ENCODE results near the gene CUX1. TPM values are rescaled to one million over a fixed set of nuclear protein-coding genes. Genes with fewer than 3 reads are reported as not detected.

The CUX1 gene
- total RNA-seq, 1 donor from 2014 or later: 101 TPM

- no peaks in the 10 kb centered on the region for H3K9me3 ChIP-seq
- peaks cover 0 to 8% of the 10 kb centered on the region in 2 donors for H3K4me1 ChIP-seq
- intact Hi-C loops (cut with DNase I): no loop called here
- H3K27ac ChIP-seq: no peak overlapping the region
- H3K4me3 ChIP-seq: no peak overlapping the region
- no peak for DNase-seq (ENCODE audit: low spot score in 2 of 2)
- TF ChIP-seq, protein P1, sequence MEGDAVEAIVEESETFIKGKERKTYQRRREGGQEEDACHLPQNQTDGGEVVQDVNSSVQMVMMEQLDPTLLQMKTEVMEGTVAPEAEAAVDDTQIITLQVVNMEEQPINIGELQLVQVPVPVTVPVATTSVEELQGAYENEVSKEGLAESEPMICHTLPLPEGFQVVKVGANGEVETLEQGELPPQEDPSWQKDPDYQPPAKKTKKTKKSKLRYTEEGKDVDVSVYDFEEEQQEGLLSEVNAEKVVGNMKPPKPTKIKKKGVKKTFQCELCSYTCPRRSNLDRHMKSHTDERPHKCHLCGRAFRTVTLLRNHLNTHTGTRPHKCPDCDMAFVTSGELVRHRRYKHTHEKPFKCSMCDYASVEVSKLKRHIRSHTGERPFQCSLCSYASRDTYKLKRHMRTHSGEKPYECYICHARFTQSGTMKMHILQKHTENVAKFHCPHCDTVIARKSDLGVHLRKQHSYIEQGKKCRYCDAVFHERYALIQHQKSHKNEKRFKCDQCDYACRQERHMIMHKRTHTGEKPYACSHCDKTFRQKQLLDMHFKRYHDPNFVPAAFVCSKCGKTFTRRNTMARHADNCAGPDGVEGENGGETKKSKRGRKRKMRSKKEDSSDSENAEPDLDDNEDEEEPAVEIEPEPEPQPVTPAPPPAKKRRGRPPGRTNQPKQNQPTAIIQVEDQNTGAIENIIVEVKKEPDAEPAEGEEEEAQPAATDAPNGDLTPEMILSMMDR (IDR thresholded peaks at IDR 0.05): no peak
- no peaks in the 10 kb centered on the region for H3K36me3 ChIP-seq
- no peaks in the 10 kb centered on the region for H3K27me3 ChIP-seq
Measured at GRCh38 chr7:101996876-101997275, 179.4 kb downstream of the CUX1 start.

DNA sequence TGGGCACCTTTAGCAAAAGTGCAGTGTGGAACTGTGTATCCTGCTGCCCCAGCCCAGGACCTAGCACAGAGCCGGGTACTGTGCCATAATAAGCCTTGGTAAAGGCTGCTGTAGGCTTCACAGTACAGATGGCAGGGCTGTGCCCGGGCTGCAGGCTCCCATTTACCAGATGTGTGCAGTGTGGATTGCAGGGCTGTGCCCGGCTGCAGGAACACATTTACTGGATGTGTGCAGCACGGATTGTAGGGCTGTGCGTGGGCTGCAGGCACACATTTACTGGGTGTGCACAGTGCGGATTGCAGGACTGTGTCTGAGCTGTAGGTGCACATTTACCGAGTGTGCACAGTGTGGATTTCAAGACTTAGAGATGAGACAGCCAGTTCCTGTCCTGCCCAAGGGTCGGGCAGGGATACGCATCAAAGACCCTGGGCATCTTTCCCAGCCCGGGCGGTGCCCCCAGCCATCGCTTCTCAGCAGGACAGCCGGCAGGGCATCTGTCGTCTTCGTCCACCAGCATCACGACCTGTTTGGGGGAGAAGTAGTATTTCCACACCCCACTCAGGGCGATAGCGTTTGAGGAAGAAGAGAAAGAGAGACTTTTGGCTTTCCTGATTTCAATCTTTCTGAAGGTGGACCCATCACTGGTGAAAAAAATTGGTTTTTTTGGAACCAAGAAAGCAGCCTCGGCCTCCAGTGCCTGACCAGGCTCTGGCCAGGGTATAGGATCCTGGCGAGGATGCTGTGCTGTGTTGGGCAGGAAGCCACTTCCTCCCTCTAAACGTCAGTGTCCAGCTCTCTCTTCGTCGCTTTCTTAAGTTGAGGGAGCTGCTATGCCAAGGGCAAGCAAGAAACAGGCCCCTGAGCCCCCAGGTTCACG lies 180.8 kb downstream of the CUX1 start:
- Histone ChIP-seq H3K4me3 (no peak overlapping the region), H3K36me3 (no peaks in the 10 kb centered on the region), H3K4me1 (peaks cover 0 to 8% of the 10 kb centered on the region in 2 donors), H3K27me3 (no peaks in the 10 kb centered on the region), H3K27ac (no peak overlapping the region), H3K9me3 (no peaks in the 10 kb centered on the region)
- DNase-seq (ENCODE audit: low spot score in 2 of 2): no peak
- TF ChIP-seq, protein P1 (IDR thresholded peaks at IDR 0.05): no peak
- intact Hi-C loops (cut with DNase I): no loop called here

DNA sequence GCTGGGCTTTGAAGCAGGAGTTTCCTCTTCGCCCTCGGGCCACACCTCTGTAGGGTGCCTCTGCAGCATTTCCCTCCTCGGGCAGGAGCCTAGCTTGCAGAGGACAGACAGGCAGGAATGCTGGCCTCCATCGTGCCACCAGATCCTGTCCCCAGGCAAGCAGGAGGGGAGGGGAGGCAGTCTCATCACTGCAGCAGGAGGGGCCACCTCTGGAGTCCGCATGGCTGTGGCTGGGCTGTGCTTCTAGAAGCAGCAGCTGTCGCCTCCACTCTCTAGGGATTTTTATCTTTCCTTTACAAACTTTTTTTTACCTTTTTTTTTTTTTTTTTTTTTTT lies 181.4 kb downstream of the CUX1 start:
- TF ChIP-seq, protein P1 (IDR thresholded peaks at IDR 0.05): no peak
- DNase-seq (ENCODE audit: low spot score in 2 of 2): no peak
- H3K27ac ChIP-seq: no peak overlapping the region
- H3K27me3 ChIP-seq: no peaks in the 10 kb centered on the region
- no peaks in the 10 kb centered on the region for H3K36me3 ChIP-seq
- H3K4me1 ChIP-seq: peaks cover 0 to 8% of the 10 kb centered on the region in 2 donors
- intact Hi-C loops (cut with DNase I): no loop called here
- H3K9me3 ChIP-seq: no peaks in the 10 kb centered on the region
- no peak overlapping the region for H3K4me3 ChIP-seq

DNA sequence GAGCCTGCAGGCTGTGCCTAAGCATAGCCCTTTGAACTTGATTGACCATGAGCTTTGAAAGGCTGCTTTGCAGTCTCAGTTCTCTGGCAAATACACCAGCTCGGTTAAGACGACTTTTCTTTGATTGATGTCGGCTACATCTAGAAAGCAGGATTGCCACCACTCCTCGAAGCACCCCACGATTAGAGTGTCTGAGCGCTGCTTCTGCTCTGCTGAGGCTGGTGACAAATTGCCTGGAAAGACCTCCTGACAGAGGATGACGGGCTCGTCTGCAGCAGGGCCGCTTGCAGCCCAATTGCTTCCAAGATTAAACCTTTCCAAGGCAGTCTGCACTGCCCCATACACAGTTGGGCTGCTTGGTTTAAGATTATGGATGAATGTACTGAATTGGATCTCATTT lies 182.0 kb downstream of the CUX1 start:
- H3K27me3 ChIP-seq: no peaks in the 10 kb centered on the region
- H3K36me3 ChIP-seq: no peaks in the 10 kb centered on the region
- no peaks in the 10 kb centered on the region for H3K9me3 ChIP-seq
- TF ChIP-seq, protein P1 (IDR thresholded peaks at IDR 0.05): no peak
- DNase-seq (ENCODE audit: low spot score in 2 of 2): no peak
- H3K27ac ChIP-seq: no peak overlapping the region
- H3K4me1 ChIP-seq: peaks cover 0 to 8% of the 10 kb centered on the region in 2 donors
- intact Hi-C loops (cut with DNase I): no loop called here
- no peak overlapping the region for H3K4me3 ChIP-seq

GRCh38 chr7:102000123-102000522 lies 182.7 kb downstream of the CUX1 start:
- DNase-seq (ENCODE audit: low spot score in 2 of 2): no peak

More at GRCh38 chr7:102000123-102000522, 182.7 kb downstream of the CUX1 start:
- H3K36me3 ChIP-seq: no peaks in the 10 kb centered on the region
- TF ChIP-seq, protein P1 (IDR thresholded peaks at IDR 0.05): no peak
- no peaks in the 10 kb centered on the region for H3K9me3 ChIP-seq
- H3K27ac ChIP-seq: no peak overlapping the region
- no peak overlapping the region for H3K4me3 ChIP-seq
- peaks cover 0 to 8% of the 10 kb centered on the region in 2 donors for H3K4me1 ChIP-seq
- no peaks in the 10 kb centered on the region for H3K27me3 ChIP-seq
- intact Hi-C loops (cut with DNase I): no loop called here
